Prostate gland (tissue), 2 donors: ENCODE results near the gene UNC79.

Experiments
- CTCF ChIP-seq, 4 experiments: fragments of 200-600 bp in 2 of 4; fragments of 450-650 bp in 2 of 4; sonication (generic) in 2 of 4; IDR thresholded peaks; 1 replicate in 3 of 4; 2 replicates in 1 of 4; pipeline ENCODE4 v1.5.1; 2016 to 2019; ENCODE audit warnings: antibody characterized with exemption in 4 of 4, mild to moderate bottlenecking in 2 of 4, moderate library complexity in 2 of 4
- POLR2A ChIP-seq: fragments of 450-650 bp; IDR thresholded peaks from one replicate; pipeline ENCODE4 v1.6.1; 2016; ENCODE audit warnings: antibody characterized with exemption, mild to moderate bottlenecking
- POLR2AphosphoS5 ChIP-seq: sonication (generic); formaldehyde crosslinking; IDR thresholded peaks from one replicate; pipeline ENCODE4 v1.6.1; 2017; ENCODE audit warnings: antibody characterized with exemption

GRCh38 chr14:93410021-93410420 is 20.7 kb upstream of the UNC79 start:
- TF ChIP-seq POLR2AphosphoS5, result no peak
- TF ChIP-seq CTCF (IDR thresholded peaks at IDR 0.05), result no peak
- TF ChIP-seq POLR2A, result no peak
